ENCODE measurements around the gene CR2. TPM values are rescaled to one million over a fixed set of nuclear protein-coding genes. Genes with fewer than 3 reads are reported as not detected.

Gene CR2
- total RNA-seq, 4 donors from 2014 or later: 6.4 to 9.4 TPM; not detected in 2

GRCh38 chr1:207407655-207408260 lies 46.4 kb upstream of the CR2 start:
- WGBS, 2 donors (ENCODE audit: low coverage in 1 of 2): 33 to 38% methylated on average over 1 of the region's 1 CpG
- intact Hi-C loops (cut with DNase I; ENCODE audit: low total_unique reads): loop anchor here (10.0 kb wide), 1 partner anchor 323 kb away; the partner anchor contains the start of gene C4BPB

DNA sequence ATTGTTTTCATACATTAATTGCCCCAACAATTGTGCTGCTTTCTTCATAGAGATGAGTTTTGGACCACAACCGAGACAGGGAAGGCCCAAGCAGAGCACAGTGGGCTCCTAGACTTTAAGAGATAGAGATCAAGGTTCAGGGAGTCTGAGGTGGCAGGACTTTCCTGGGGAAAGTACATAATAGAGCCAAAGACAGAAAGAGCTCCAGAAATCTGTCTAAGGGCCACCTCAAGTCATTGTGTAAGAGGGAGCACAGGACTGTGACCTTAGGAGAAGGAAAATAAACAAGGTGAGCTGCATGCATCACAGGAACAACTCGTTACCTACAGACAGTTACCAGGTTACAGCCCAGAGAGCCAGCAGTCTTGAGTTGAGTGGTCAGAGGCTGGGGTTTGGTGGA lies 41.3 kb upstream of the CR2 start:
- DNase-seq: no peak
- intact Hi-C loops (cut with DNase I; ENCODE audit: low total_unique reads) (no loop called here), in situ Hi-C loops (cut with MboI; ENCODE audit: low pct_ligation_motif_present in 1 of 4, low pct_unique_long_range_greater_than_20kb in 1 of 4, low sequenced_read_pairs in 3 of 4) (loop anchor here in 1 of 4 donors (25.0 kb wide), 1 partner anchor 226 kb away; no protein-coding TSS in a partner anchor)
- no peak for TF ChIP-seq EP300 (IDR thresholded peaks at IDR 0.05; ENCODE audit: low read depth)
- TF ChIP-seq POLR2AphosphoS5 (IDR thresholded peaks at IDR 0.05): no peak
- TF ChIP-seq, protein P1, sequence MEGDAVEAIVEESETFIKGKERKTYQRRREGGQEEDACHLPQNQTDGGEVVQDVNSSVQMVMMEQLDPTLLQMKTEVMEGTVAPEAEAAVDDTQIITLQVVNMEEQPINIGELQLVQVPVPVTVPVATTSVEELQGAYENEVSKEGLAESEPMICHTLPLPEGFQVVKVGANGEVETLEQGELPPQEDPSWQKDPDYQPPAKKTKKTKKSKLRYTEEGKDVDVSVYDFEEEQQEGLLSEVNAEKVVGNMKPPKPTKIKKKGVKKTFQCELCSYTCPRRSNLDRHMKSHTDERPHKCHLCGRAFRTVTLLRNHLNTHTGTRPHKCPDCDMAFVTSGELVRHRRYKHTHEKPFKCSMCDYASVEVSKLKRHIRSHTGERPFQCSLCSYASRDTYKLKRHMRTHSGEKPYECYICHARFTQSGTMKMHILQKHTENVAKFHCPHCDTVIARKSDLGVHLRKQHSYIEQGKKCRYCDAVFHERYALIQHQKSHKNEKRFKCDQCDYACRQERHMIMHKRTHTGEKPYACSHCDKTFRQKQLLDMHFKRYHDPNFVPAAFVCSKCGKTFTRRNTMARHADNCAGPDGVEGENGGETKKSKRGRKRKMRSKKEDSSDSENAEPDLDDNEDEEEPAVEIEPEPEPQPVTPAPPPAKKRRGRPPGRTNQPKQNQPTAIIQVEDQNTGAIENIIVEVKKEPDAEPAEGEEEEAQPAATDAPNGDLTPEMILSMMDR (IDR thresholded peaks at IDR 0.05): no peak
- TF ChIP-seq POLR2A (IDR thresholded peaks at IDR 0.05): no peak
- Histone ChIP-seq H3K27me3 (no peaks in the 10 kb centered on the region), H3K4me3 (no peak overlapping the region), H3K4me1 (no peaks in the 10 kb centered on the region), H3K36me3 (no peaks in the 10 kb centered on the region), H3K27ac (no peak overlapping the region), H3K9me3 (no peaks in the 10 kb centered on the region)
- WGBS, 2 donors (ENCODE audit: low coverage in 1 of 2): 77 to 92% methylated on average over 2 of the region's 2 CpGs

More at GRCh38 chr1:207407655-207408260, 46.4 kb upstream of the CR2 start:
- DNase-seq: no peak
- no peak overlapping the region for H3K27ac ChIP-seq
- in situ Hi-C loops (cut with MboI; ENCODE audit: low pct_ligation_motif_present in 1 of 4, low pct_unique_long_range_greater_than_20kb in 1 of 4, low sequenced_read_pairs in 3 of 4): loop anchor here in 3 of 4 donors (5.0 to 25.0 kb wide), 5 partner anchors 153 to 333 kb away; partner anchors contain the start of gene C4BPB (in 2 of the 3)
- no peak overlapping the region for H3K4me3 ChIP-seq
- no peak for TF ChIP-seq EP300 (IDR thresholded peaks at IDR 0.05; ENCODE audit: low read depth)
- TF ChIP-seq, protein P1 (IDR thresholded peaks at IDR 0.05): no peak
- TF ChIP-seq POLR2A (IDR thresholded peaks at IDR 0.05): no peak
- no peak for TF ChIP-seq POLR2AphosphoS5 (IDR thresholded peaks at IDR 0.05)
- H3K9me3 ChIP-seq: no peaks in the 10 kb centered on the region
- no peaks in the 10 kb centered on the region for H3K36me3 ChIP-seq
- H3K27me3 ChIP-seq: no peaks in the 10 kb centered on the region
- H3K4me1 ChIP-seq: no peaks in the 10 kb centered on the region

DNA sequence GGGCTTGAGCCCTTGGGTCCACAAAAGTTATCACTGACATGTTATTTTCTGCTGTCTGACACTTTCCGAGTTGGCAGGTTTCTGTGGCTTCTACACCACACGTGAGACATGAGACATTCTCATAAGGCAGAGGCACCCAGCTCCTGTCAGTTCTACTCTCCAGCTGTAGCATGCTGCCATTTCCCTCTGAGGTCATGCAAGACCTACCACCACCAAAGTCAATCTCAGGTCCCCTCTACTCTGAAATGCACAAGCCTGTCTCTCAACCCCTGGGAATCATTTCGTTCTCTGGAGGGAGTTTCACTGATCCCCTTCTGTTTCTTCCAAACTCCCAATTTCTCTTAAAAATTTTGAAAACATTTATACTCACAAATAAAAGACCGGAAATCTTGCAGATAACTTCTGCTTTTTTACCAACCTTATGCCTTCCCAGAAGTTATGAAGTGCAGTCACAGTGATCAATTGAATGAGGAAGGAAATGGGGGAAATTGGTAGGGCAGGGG lies 39.5 kb upstream of the CR2 start:
- no peaks in the 10 kb centered on the region for H3K36me3 ChIP-seq
- no peak for DNase-seq
- in situ Hi-C loops (cut with MboI; ENCODE audit: low pct_ligation_motif_present in 1 of 4, low pct_unique_long_range_greater_than_20kb in 1 of 4, low sequenced_read_pairs in 3 of 4) (loop anchor here in 1 of 4 donors (25.0 kb wide), 1 partner anchor 227 kb away; no protein-coding TSS in a partner anchor), intact Hi-C loops (cut with DNase I; ENCODE audit: low total_unique reads) (no loop called here)
- no peaks in the 10 kb centered on the region for H3K27me3 ChIP-seq
- H3K4me1 ChIP-seq: no peaks in the 10 kb centered on the region
- TF ChIP-seq EP300 (IDR thresholded peaks at IDR 0.05; ENCODE audit: low read depth): no peak
- no peak for TF ChIP-seq POLR2A (IDR thresholded peaks at IDR 0.05)
- no peak for TF ChIP-seq POLR2AphosphoS5 (IDR thresholded peaks at IDR 0.05)
- TF ChIP-seq, protein P1 (IDR thresholded peaks at IDR 0.05): no peak
- peak overlapping the region in 2 of 4 donors; percentile 11 to 18 for H3K27ac ChIP-seq
- no peaks in the 10 kb centered on the region for H3K9me3 ChIP-seq
- 57 to 61% methylated on average over 3 to 4 of the region's 4 CpGs for WGBS, 2 donors (ENCODE audit: low coverage in 1 of 2)
- no peak overlapping the region for H3K4me3 ChIP-seq

- intact Hi-C loops (cut with DNase I; ENCODE audit: low total_unique reads) (no loop called here), in situ Hi-C loops (cut with MboI; ENCODE audit: low pct_ligation_motif_present in 1 of 4, low pct_unique_long_range_greater_than_20kb in 1 of 4, low sequenced_read_pairs in 3 of 4) (loop anchor here in 1 of 4 donors (25.0 kb wide), 1 partner anchor 230 kb away; no protein-coding TSS in a partner anchor)
- 74 to 83% methylated on average over 1 of the region's 1 CpG for WGBS, 2 donors (ENCODE audit: low coverage in 1 of 2)
- no peak for TF ChIP-seq POLR2AphosphoS5 (IDR thresholded peaks at IDR 0.05)
- no peak for TF ChIP-seq EP300 (IDR thresholded peaks at IDR 0.05; ENCODE audit: low read depth)
- no peak for TF ChIP-seq POLR2A (IDR thresholded peaks at IDR 0.05)
- TF ChIP-seq, protein P1 (IDR thresholded peaks at IDR 0.05): no peak
- Histone ChIP-seq H3K36me3 (no peaks in the 10 kb centered on the region), H3K4me1 (no peaks in the 10 kb centered on the region), H3K9me3 (no peaks in the 10 kb centered on the region), H3K27me3 (no peaks in the 10 kb centered on the region), H3K27ac (no peak overlapping the region), H3K4me3 (no peak overlapping the region)
- DNase-seq: no peak
Observed at GRCh38 chr1:207417076-207417475, 37.1 kb upstream of the CR2 start.

All from transverse colon (tissue), 4 donors.